Measurements from ENCODE around the gene RNF121.

- no peak for TF ChIP-seq SUZ12 (IDR thresholded peaks at IDR 0.05)
- no peak for TF ChIP-seq FOXA1 (IDR thresholded peaks at IDR 0.05)
- no peak for TF ChIP-seq ARNT (IDR thresholded peaks at IDR 0.05)
- no peak for TF ChIP-seq PKNOX1 (IDR thresholded peaks at IDR 0.05)
- TF ChIP-seq SP1 (IDR thresholded peaks at IDR 0.05) = no peak
- TF ChIP-seq FOXM1 (IDR thresholded peaks at IDR 0.05; ENCODE audit: borderline replicate concordance) = no peak
- TF ChIP-seq BHLHE40 (IDR thresholded peaks at IDR 0.05; ENCODE audit: borderline replicate concordance) = no peak
- TF ChIP-seq TARDBP (IDR thresholded peaks at IDR 0.05) = no peak
- no peak for TF ChIP-seq HDGF (IDR thresholded peaks at IDR 0.05; ENCODE audit: borderline replicate concordance)
- no peak for TF ChIP-seq NFRKB (IDR thresholded peaks at IDR 0.05)
- TF ChIP-seq FOXK2 (IDR thresholded peaks at IDR 0.05) = no peak
- TF ChIP-seq ZNF384 (IDR thresholded peaks at IDR 0.05) = no peak
Observed at GRCh38 chr11:71917646-71918140, 11.2 kb upstream of the RNF121 start.

Measured in HEK293T (cell line).